Upper lobe of left lung (tissue), 6 donors: ENCODE results near the gene HBZ. TPM values are rescaled to one million over a fixed set of nuclear protein-coding genes. Genes with fewer than 3 reads are reported as not detected.

Source experiments
- ATAC-seq, 2 donors: fragments of 200-7000 bp; cut with Tn5 transposase; one replicate each; pipeline ENCODE4 v1.9.1; 2022; ENCODE audit warnings: mild to moderate bottlenecking in 2 of 2, moderate library complexity in 2 of 2; ENCODE audit not compliant: low FRiP score in 2 of 2
- DNase-seq, 2 donors: peaks; one replicate each; pipeline ENCODE4 v3.0.0-alpha.2; 2019 to 2020
- H3K27ac ChIP-seq, 4 donors: fragments of 200-600 bp; sonication (generic); one replicate each; pipeline ENCODE4 v1.5.1; 2016 to 2019
- H3K27me3 ChIP-seq, 4 donors: fragments of 200-600 bp; sonication (generic); one replicate each; pipeline ENCODE4 v1.5.1; 2017 to 2019
- H3K36me3 ChIP-seq, 4 donors: fragments of 200-600 bp; sonication (generic); one replicate each; pipeline ENCODE4 v1.5.1; 2016 to 2019
- H3K4me1 ChIP-seq, 4 donors: fragments of 200-600 bp; sonication (generic); one replicate each; pipeline ENCODE4 v1.5.1; 2018 to 2019
- H3K4me3 ChIP-seq, 4 donors: fragments of 200-600 bp; sonication (generic); one replicate each; pipeline ENCODE4 v1.5.1; 2017 to 2019; ENCODE audit warnings: mild to moderate bottlenecking in 2 of 4, moderate library complexity in 1 of 4
- H3K9me3 ChIP-seq, 4 donors: fragments of 200-600 bp; sonication (generic); one replicate each; pipeline ENCODE4 v1.5.1; 2018 to 2019
- CTCF ChIP-seq, 6 experiments: fragments of 450-650 bp in 4 of 6; fragments of 200-600 bp in 2 of 6; sonication (generic) in 2 of 6; IDR thresholded peaks; one replicate each; pipeline ENCODE4 v1.5.1; 2016 to 2019; ENCODE audit warnings: antibody characterized with exemption in 6 of 6
- EP300 ChIP-seq, 4 donors: sonication (generic); formaldehyde crosslinking; IDR thresholded peaks; one replicate each; pipeline ENCODE4 v1.5.1; 2017; ENCODE audit warnings: antibody characterized with exemption in 4 of 4, control low read depth in 2 of 4
- POLR2A ChIP-seq, 4 donors: fragments of 450-650 bp; IDR thresholded peaks; one replicate each; pipeline ENCODE4 v1.5.1; 2016 to 2017; ENCODE audit warnings: antibody characterized with exemption in 4 of 4, mild to moderate bottlenecking in 2 of 4
- POLR2AphosphoS5 ChIP-seq, 2 donors: sonication (generic); formaldehyde crosslinking; IDR thresholded peaks; one replicate each; pipeline ENCODE4 v1.5.1; 2017; ENCODE audit warnings: antibody characterized with exemption in 2 of 2
- WGBS, 2 donors: methylation state at CpG; one replicate each; pipeline ENCODE4 v1.1.5; 2017 to 2018; 5-methylcytosine and 5-hydroxymethylcytosine counted together
- total RNA-seq, 6 donors: library from RNA; depleted of rRNA in 4 of 6; stranded (reverse); fragments of >200 nt in 4 of 6; gene quantifications; one replicate each; pipeline versions ENCODE4 v1.1.0 to v1.2.1, GENCODE V29; 2016 to 2021
- donor health status: DM: no; HTN: no; CAD: no; lungs with moderate emphysema.
- donor health status: DM: no; HTN: yes; CAD: no; lungs with severe emphysema.

Gene HBZ
- total RNA-seq, 6 donors from 2014 or later = 1.1 to 1.2 TPM; not detected in 4

GRCh38 chr16:177394-177822 lies 25.0 kb downstream of the HBZ start:
- Histone ChIP-seq H3K36me3 (no peaks in the 10 kb centered on the region), H3K9me3 (no peaks in the 10 kb centered on the region), H3K27ac (no peak overlapping the region), H3K4me3 (no peak overlapping the region), H3K4me1 (peaks cover 15 to 32% (median 18%) of the 10 kb centered on the region in 4 donors), H3K27me3 (peaks cover 0 to 53% (median 19%) of the 10 kb centered on the region in 4 donors)
- TF ChIP-seq EP300 (IDR thresholded peaks at IDR 0.05) = no peak
- no peak for TF ChIP-seq POLR2A (IDR thresholded peaks at IDR 0.05)
- TF ChIP-seq CTCF (IDR thresholded peaks at IDR 0.05) = no peak
- TF ChIP-seq POLR2AphosphoS5 (IDR thresholded peaks at IDR 0.05) = no peak
- 11 to 15% methylated on average over 9 to 13 of the region's 13 CpGs for WGBS, 2 donors
- ATAC-seq (no peak), DNase-seq (no peak)

- peaks cover 15 to 32% (median 18%) of the 10 kb centered on the region in 4 donors for H3K4me1 ChIP-seq
- H3K4me3 ChIP-seq = no peak overlapping the region
- no peak overlapping the region for H3K27ac ChIP-seq
- no peak for ATAC-seq
- DNase-seq = no peak
- WGBS, 2 donors = 55 to 67% methylated on average over 10 to 11 of the region's 11 CpGs
- TF ChIP-seq POLR2A (IDR thresholded peaks at IDR 0.05) (no peak), EP300 (IDR thresholded peaks at IDR 0.05) (no peak), CTCF (IDR thresholded peaks at IDR 0.05) (no peak), POLR2AphosphoS5 (IDR thresholded peaks at IDR 0.05) (no peak)
- H3K27me3 ChIP-seq = peaks cover 0 to 53% (median 19%) of the 10 kb centered on the region in 4 donors
- H3K9me3 ChIP-seq = no peaks in the 10 kb centered on the region
- no peaks in the 10 kb centered on the region for H3K36me3 ChIP-seq
Observed at GRCh38 chr16:177981-178667, 25.7 kb downstream of the HBZ start.

- Histone ChIP-seq H3K9me3 (no peaks in the 10 kb centered on the region), H3K27me3 (peaks cover 0 to 51% (median 19%) of the 10 kb centered on the region in 4 donors), H3K27ac (no peak overlapping the region), H3K36me3 (no peaks in the 10 kb centered on the region), H3K4me3 (no peak overlapping the region), H3K4me1 (peaks cover 15 to 32% (median 18%) of the 10 kb centered on the region in 4 donors)
- WGBS, 2 donors = 85 to 89% methylated on average over 11 of the region's 11 CpGs
- ATAC-seq (no peak), DNase-seq (no peak)
- TF ChIP-seq POLR2AphosphoS5 (IDR thresholded peaks at IDR 0.05) (no peak), POLR2A (IDR thresholded peaks at IDR 0.05) (no peak)
Observed at GRCh38 chr16:178668-179015, 26.2 kb downstream of the HBZ start.

GRCh38 chr16:179211-180092 lies 27.0 kb downstream of the HBZ start:
- no peak for TF ChIP-seq POLR2A (IDR thresholded peaks at IDR 0.05)
- TF ChIP-seq CTCF (IDR thresholded peaks at IDR 0.05) = no peak
- TF ChIP-seq EP300 (IDR thresholded peaks at IDR 0.05) = no peak
- no peak for TF ChIP-seq POLR2AphosphoS5 (IDR thresholded peaks at IDR 0.05)
- Histone ChIP-seq H3K36me3 (no peaks in the 10 kb centered on the region), H3K4me3 (no peak overlapping the region), H3K27ac (no peak overlapping the region), H3K9me3 (no peaks in the 10 kb centered on the region), H3K27me3 (peaks cover 0 to 50% (median 19%) of the 10 kb centered on the region in 4 donors), H3K4me1 (peaks cover 15 to 32% (median 18%) of the 10 kb centered on the region in 4 donors)
- DNase-seq (no peak), ATAC-seq (no peak)
- WGBS, 2 donors = 72 to 84% methylated on average over 17 of the region's 17 CpGs

GRCh38 chr16:180101-180675 lies 27.7 kb downstream of the HBZ start, which contains the start of gene HBQ1:
Gene HBQ1, plus strand, starts transcription at chr16:180459. Its CDS starts 28 bp downstream, at chr16:180487.
- no peaks in the 10 kb centered on the region for H3K9me3 ChIP-seq
- peak within 1 kb of the TSS; percentile 8 to 41 (median 28) for H3K4me3 ChIP-seq
- DNase-seq = peak in 1 of 2 donors; percentile 89
- no peaks in the 10 kb centered on the region for H3K36me3 ChIP-seq
- TF ChIP-seq CTCF (IDR thresholded peaks at IDR 0.05) (peak in 4 of 6 experiments; percentile 31 to 50 (median 45)), POLR2AphosphoS5 (IDR thresholded peaks at IDR 0.05) (no peak)
- 22 to 24% methylated on average over 12 to 18 of the region's 59 CpGs for WGBS, 2 donors
- ATAC-seq = peak in 1 of 2 donors; percentile 46
- H3K27ac ChIP-seq = no peak within 1 kb of the TSS
- H3K27me3 ChIP-seq = peaks cover 0 to 45% (median 19%) of the 10 kb centered on the region in 4 donors
- H3K4me1 ChIP-seq = peaks cover 15 to 32% (median 18%) of the 10 kb centered on the region in 4 donors
